ENCODE measurements around the gene STAB1.

- TF ChIP-seq CTCF (IDR thresholded peaks at IDR 0.05; ENCODE audit: control extremely low read depth in 1 of 3, insufficient read depth in 1 of 3, low read depth in 1 of 3, low read length in 3 of 3) (no peak), TAF7 (optimal IDR thresholded peaks at IDR 0.05; ENCODE audit: borderline replicate concordance, low read depth, low read length) (no peak), SP2 (IDR thresholded peaks at IDR 0.05; ENCODE audit: low read length) (no peak), CHD1 (IDR thresholded peaks at IDR 0.05; ENCODE audit: low read depth, low read length) (no peak), NRF1 (IDR thresholded peaks at IDR 0.05; ENCODE audit: low read depth, low read length) (no peak), JUN (IDR thresholded peaks at IDR 0.05; ENCODE audit: low read depth, low read length) (no peak)
Measured at GRCh38 chr3:52561028-52561747, 66.0 kb downstream of the STAB1 start.
